H9 (cell line): ENCODE data around the gene TTC28. TPM values are rescaled to one million over a fixed set of nuclear protein-coding genes. Genes with fewer than 3 reads are reported as not detected.

Experiments used
- DNase-seq: peaks from one replicate; pipeline ENCODE4 v3.0.0-alpha.2; 2017
- H2AFZ ChIP-seq: one replicate; pipeline ENCODE4 v1.6.1; 2013; ENCODE audit warnings: mild to moderate bottlenecking, low read length, control low read depth, moderate library complexity
- H2AK5ac ChIP-seq: 2 replicates; pipeline ENCODE4 v1.6.1; 2013; ENCODE audit warnings: low read length, control low read depth, mixed read lengths; ENCODE audit not compliant: insufficient read length
- H2BK120ac ChIP-seq: one replicate; pipeline ENCODE4 v1.6.1; 2013; ENCODE audit warnings: low read depth, mild to moderate bottlenecking, low read length, control low read depth, inconsistent platforms; ENCODE audit not compliant: poor library complexity, severe bottlenecking
- H2BK12ac ChIP-seq: 2 replicates; pipeline ENCODE4 v1.6.1; 2013; ENCODE audit warnings: low read length, control low read depth, mixed read lengths, low read depth; ENCODE audit not compliant: insufficient read length
- H2BK15ac ChIP-seq: 2 replicates; pipeline ENCODE4 v1.6.1; 2013; ENCODE audit warnings: low read depth, low read length, control low read depth
- H2BK20ac ChIP-seq: one replicate; pipeline ENCODE4 v1.6.1; 2013; ENCODE audit warnings: low read depth, mild to moderate bottlenecking, low read length, control low read depth, inconsistent platforms; ENCODE audit not compliant: poor library complexity, severe bottlenecking
- H2BK5ac ChIP-seq: 2 replicates; pipeline ENCODE4 v1.6.1; 2013; ENCODE audit warnings: low read length, control low read depth, mixed read lengths; ENCODE audit not compliant: insufficient read length
- H3K14ac ChIP-seq: 2 replicates; pipeline ENCODE4 v1.6.1; 2013; ENCODE audit warnings: low read length, control low read depth; ENCODE audit not compliant: insufficient read depth
- H3K18ac ChIP-seq: 2 replicates; pipeline ENCODE4 v1.6.1; 2013; ENCODE audit warnings: low read depth, mild to moderate bottlenecking, mixed read lengths, low read length, control low read depth; ENCODE audit not compliant: insufficient read length
- H3K23ac ChIP-seq: 2 replicates; pipeline ENCODE4 v1.6.1; 2013; ENCODE audit warnings: low read length, control low read depth, mixed read lengths, low read depth; ENCODE audit not compliant: insufficient read length
- H3K23me2 ChIP-seq: 2 replicates; pipeline ENCODE4 v1.6.1; 2013; ENCODE audit warnings: low read depth, mild to moderate bottlenecking, mixed read lengths, low read length, control low read depth; ENCODE audit not compliant: insufficient read length, poor library complexity, severe bottlenecking
- H3K27ac ChIP-seq: 2 replicates; pipeline ENCODE4 v1.5.1; 2013; ENCODE audit warnings: low read length, control low read depth, mixed read lengths, low read depth; ENCODE audit not compliant: insufficient read length
- H3K27me3 ChIP-seq: 2 replicates; pipeline ENCODE4 v1.6.1; 2013; ENCODE audit warnings: low read length, control low read depth, inconsistent platforms; ENCODE audit not compliant: insufficient read depth
- H3K4ac ChIP-seq: 2 replicates; pipeline ENCODE4 v1.6.1; 2013; ENCODE audit warnings: low read depth, mild to moderate bottlenecking, control low read depth, inconsistent platforms, low read length, moderate library complexity
- H3K4me1 ChIP-seq: 2 replicates; pipeline ENCODE4 v1.6.1; 2013; ENCODE audit warnings: low read length, control low read depth, inconsistent platforms; ENCODE audit not compliant: insufficient read depth
- H3K4me2 ChIP-seq: 2 replicates; pipeline ENCODE4 v1.6.1; 2013; ENCODE audit warnings: low read length, control low read depth, mixed read lengths; ENCODE audit not compliant: insufficient read length, insufficient read depth
- H3K56ac ChIP-seq: 2 replicates; pipeline ENCODE4 v1.6.1; 2013; ENCODE audit warnings: low read depth, mild to moderate bottlenecking, mixed read lengths, low read length, control low read depth; ENCODE audit not compliant: insufficient read length
- H3K79me1 ChIP-seq: 2 replicates; pipeline ENCODE4 v1.6.1; 2013; ENCODE audit warnings: low read depth, mild to moderate bottlenecking, moderate library complexity, low read length, control low read depth, inconsistent platforms; ENCODE audit not compliant: insufficient read depth, poor library complexity, severe bottlenecking
- H3K79me2 ChIP-seq: 2 replicates; pipeline ENCODE4 v1.6.1; 2013; ENCODE audit warnings: low read length, control low read depth, inconsistent platforms; ENCODE audit not compliant: insufficient read depth
- H3K9ac ChIP-seq: 2 replicates; pipeline ENCODE4 v1.6.1; 2013; ENCODE audit warnings: low read length, control low read depth, mixed read lengths; ENCODE audit not compliant: insufficient read length; ENCODE audit errors: extremely low read depth
- H3K9me3 ChIP-seq: one replicate; pipeline ENCODE4 v1.6.1; 2013; ENCODE audit warnings: low read depth, low read length, inconsistent platforms; ENCODE audit not compliant: control insufficient read depth
- H3T11ph ChIP-seq: one replicate; pipeline ENCODE4 v1.6.1; 2013; ENCODE audit warnings: mild to moderate bottlenecking, low read length, control low read depth, inconsistent platforms
- H4K20me1 ChIP-seq: one replicate; pipeline ENCODE4 v1.6.1; 2013; ENCODE audit not compliant: control insufficient read depth, insufficient read length, insufficient read depth
- H4K5ac ChIP-seq: 2 replicates; pipeline ENCODE4 v1.6.1; 2013; ENCODE audit warnings: low read depth, mild to moderate bottlenecking, mixed read lengths, low read length, control low read depth; ENCODE audit not compliant: insufficient read length
- H4K8ac ChIP-seq: replicated peaks from 2 replicates; pipeline ENCODE4 v1.6.1; 2013; ENCODE audit warnings: low read length, control low read depth, mixed read lengths, low read depth; ENCODE audit not compliant: insufficient read length
- H4K91ac ChIP-seq: 2 replicates; pipeline ENCODE4 v1.6.1; 2013; ENCODE audit warnings: low read depth, mild to moderate bottlenecking, moderate library complexity, mixed read lengths, low read length, control low read depth; ENCODE audit not compliant: insufficient read length
- H3K27ac Mint-ChIP-seq, 3 experiments: 2 replicates in 2 of 3; 3 replicates in 1 of 3; pipeline ENCODE4 v1.8.0; 2020 to 2021; ENCODE audit warnings: mixed read lengths in 3 of 3, mild to moderate bottlenecking in 1 of 3, moderate library complexity in 1 of 3
- H3K27me3 Mint-ChIP-seq: 2 replicates; pipeline ENCODE4 v1.8.0; 2021; ENCODE audit warnings: low read depth, mild to moderate bottlenecking, moderate library complexity, mixed read lengths
- H3K36me3 Mint-ChIP-seq, 3 experiments: 2 replicates in 2 of 3; 3 replicates in 1 of 3; pipeline ENCODE4 v1.8.0; 2020 to 2021; ENCODE audit warnings: low read depth in 3 of 3, mixed read lengths in 3 of 3; ENCODE audit not compliant: insufficient read depth in 1 of 3
- H3K4me1 Mint-ChIP-seq, 2 experiments: 2 replicates each; pipeline ENCODE4 v1.8.0; 2020; ENCODE audit warnings: mixed read lengths in 2 of 2
- H3K4me3 Mint-ChIP-seq, 2 experiments: 2 replicates in 1 of 2; 3 replicates in 1 of 2; pipeline ENCODE4 v1.8.0; 2020 to 2021; ENCODE audit warnings: mild to moderate bottlenecking in 2 of 2, mixed read lengths in 2 of 2, moderate library complexity in 1 of 2
- H3K9me3 Mint-ChIP-seq, 2 experiments: 2 replicates in 1 of 2; 3 replicates in 1 of 2; pipeline ENCODE4 v1.8.0; 2020; ENCODE audit warnings: mild to moderate bottlenecking in 2 of 2, mixed read lengths in 2 of 2, moderate library complexity in 1 of 2
- CTCF ChIP-seq: fragments of 200-600 bp; sonication (generic); conservative IDR thresholded peaks from 3 replicates; pipeline ENCODE4 v1.8.0; 2021; ENCODE audit warnings: antibody characterized with exemption, mild to moderate bottlenecking
- WGBS: extraction: QIAGEN DNeasy Blood & Tissue Kit; methylation state at CpG from one replicate; pipeline ENCODE4 v1.1.7; 2013; ENCODE audit warnings: missing lambda C conversion rate, low lambda C conversion rate, mixed read lengths; ENCODE audit not compliant: insufficient read length; ENCODE audit errors: extremely low coverage; 5-methylcytosine and 5-hydroxymethylcytosine counted together
- total RNA-seq: library from RNA; stranded (reverse); gene quantifications from 2 replicates; pipeline ENCODE4 v1.2.1, GENCODE V29; 2021

The TTC28 gene
- total RNA-seq, 1 experiment from 2014 or later = 13.6 TPM

- Histone ChIP-seq H4K8ac (no peak overlapping the region), H3K56ac (no peak overlapping the region), H2BK20ac (no peak overlapping the region), H3K4me1 (peaks cover 9% of the 10 kb centered on the region; the same call in 1 of the 2 replicates), H3K9me3 (no peaks in the 10 kb centered on the region), H3K14ac (no peak overlapping the region), H3K79me1 (no peaks in the 10 kb centered on the region), H3K23ac (no peak overlapping the region), H3K27ac (no peak overlapping the region), H4K20me1 (no peaks in the 10 kb centered on the region), H3K9ac (no peak overlapping the region), H3K4ac (no peak overlapping the region), H3K4me2 (no peak overlapping the region), H2BK12ac (no peak overlapping the region), H3T11ph (no peak overlapping the region), H2BK5ac (no peak overlapping the region), H2BK120ac (no peak overlapping the region), H2BK15ac (no peak overlapping the region), H3K27me3 (no peaks in the 10 kb centered on the region), H3K18ac (no peak overlapping the region), H4K91ac (no peak overlapping the region), H3K79me2 (no peaks in the 10 kb centered on the region), H4K5ac (no peak overlapping the region), H2AK5ac (no peak overlapping the region), H2AFZ (no peak overlapping the region), H3K23me2 (no peaks in the 10 kb centered on the region)
- Mint-ChIP-seq H3K9me3 (peaks cover 7 to 8% of the 10 kb centered on the region in 2 experiments; a peak in 4 of 5 replicates), H3K27me3 (no peaks in the 10 kb centered on the region; the same call in 1 of the 2 replicates), H3K4me1 (peaks cover 30 to 38% of the 10 kb centered on the region in 2 experiments), H3K4me3 (no peak overlapping the region), H3K27ac (peak overlapping the region; percentile 2 to 51 (median 21); a peak in 5 of 7 replicates), H3K36me3 (peaks cover 7 to 16% (median 10%) of the 10 kb centered on the region in 3 experiments; a peak in 6 of 7 replicates)
- no peak for TF ChIP-seq CTCF
- DNase-seq = peak; percentile 62
- no CpG with 5 or more reads among the region's 7 CpGs for WGBS
Measured at GRCh38 chr22:28129319-28129962, 550.2 kb downstream of the TTC28 start.
